HG02943 (cell line): Measurements from ENCODE around the gene SLC26A2.

Source experiments
- ATAC-seq: cut with Tn5 transposase; IDR thresholded peaks from one replicate; pipeline ENCODE4 v1.9.1; 2021; ENCODE audit warnings: mild to moderate bottlenecking, low read depth, moderate library complexity; ENCODE audit not compliant: unreplicated experiment

Gene SLC26A2

GRCh38 chr5:150000256-150000989 is 39.9 kb downstream of the SLC26A2 start, which contains the start of the genes HMGXB3 and TIGD6:
TSS of gene HMGXB3 (plus strand) at chr5:150000739. CDS start at chr5:150004853, 4,114 bp downstream.
TSS of gene TIGD6 (minus strand) at chr5:150000654. CDS start at chr5:149996348, 4,306 bp downstream.
- peak; percentile 81 for ATAC-seq

GRCh38 chr5:150000990-150001659 is 40.6 kb downstream of the SLC26A2 start:
- ATAC-seq: peak; percentile 18

GRCh38 chr5:150001660-150002486 is 41.3 kb downstream of the SLC26A2 start:
- ATAC-seq: peak; percentile 57

GRCh38 chr5:150006318-150006717 is 45.8 kb downstream of the SLC26A2 start:
- no peak for ATAC-seq

- ATAC-seq: no peak
Measured at GRCh38 chr5:150007050-150007449, 46.5 kb downstream of the SLC26A2 start.

- no peak for ATAC-seq
Measured at GRCh38 chr5:150009671-150010387, 49.3 kb downstream of the SLC26A2 start.

- no peak for ATAC-seq
Measured at GRCh38 chr5:150013931-150014330, 53.4 kb downstream of the SLC26A2 start.

- no peak for ATAC-seq
Measured at GRCh38 chr5:150014456-150014855, 53.9 kb downstream of the SLC26A2 start.

GRCh38 chr5:150015415-150015814 is 54.9 kb downstream of the SLC26A2 start:
- ATAC-seq: no peak

GRCh38 chr5:150016537-150016936 is 56.0 kb downstream of the SLC26A2 start:
- ATAC-seq: no peak

GRCh38 chr5:150017226-150018005 is 56.9 kb downstream of the SLC26A2 start:
- ATAC-seq: no peak

- no peak for ATAC-seq
Measured at GRCh38 chr5:150020249-150020648, 59.7 kb downstream of the SLC26A2 start.

GRCh38 chr5:150021491-150022157 is 61.1 kb downstream of the SLC26A2 start:
- no peak for ATAC-seq

GRCh38 chr5:150022158-150022531 is 61.6 kb downstream of the SLC26A2 start:
- ATAC-seq: no peak

- no peak for ATAC-seq
Measured at GRCh38 chr5:150022681-150023080, 62.1 kb downstream of the SLC26A2 start.

GRCh38 chr5:150023136-150023535 is 62.6 kb downstream of the SLC26A2 start:
- ATAC-seq: no peak

GRCh38 chr5:150024346-150024984 is 63.9 kb downstream of the SLC26A2 start:
- no peak for ATAC-seq

- no peak for ATAC-seq
Measured at GRCh38 chr5:150026682-150027172, 66.2 kb downstream of the SLC26A2 start.
